Measurements from ENCODE around the gene GNG8.

The GNG8 gene

GRCh38 chr19:46616631-46617322, 19.2 kb downstream of the GNG8 start:
- peak; percentile 75 for DNase-seq

- DNase-seq: no peak
These were observed 20.0 kb downstream of the GNG8 start for GRCh38 chr19:46615966-46616365.

GRCh38 chr19:46614114-46614722, 21.8 kb downstream of the GNG8 start:
- DNase-seq: peak; percentile 93

- no peak for DNase-seq
These were observed 22.5 kb downstream of the GNG8 start for GRCh38 chr19:46613525-46613924.

GRCh38 chr19:46611776-46612175, 24.2 kb downstream of the GNG8 start:
- no peak for DNase-seq

- peak; percentile 65 for DNase-seq
These were observed 24.9 kb downstream of the GNG8 start for GRCh38 chr19:46610851-46611770.

- peak; percentile 41 for DNase-seq
These were observed 25.6 kb downstream of the GNG8 start for GRCh38 chr19:46610413-46610775.

- peak; percentile 60 for DNase-seq
These were observed 26.2 kb downstream of the GNG8 start for GRCh38 chr19:46609511-46610412.

GRCh38 chr19:46608581-46609345, 27.2 kb downstream of the GNG8 start:
- peak; percentile 55 for DNase-seq

- DNase-seq: peak; percentile 27
These were observed 27.8 kb downstream of the GNG8 start for GRCh38 chr19:46608178-46608577.

GRCh38 chr19:46607448-46607841, 28.6 kb downstream of the GNG8 start:
- DNase-seq: peak; percentile 47

GRCh38 chr19:46606681-46607447, 29.1 kb downstream of the GNG8 start:
- DNase-seq: peak; percentile 51

GRCh38 chr19:46606019-46606418, 30.0 kb downstream of the GNG8 start:
- peak; percentile 45 for DNase-seq

- DNase-seq: peak; percentile 48
These were observed 30.6 kb downstream of the GNG8 start for GRCh38 chr19:46605356-46605821.

- DNase-seq: peak; percentile 56
These were observed 31.1 kb downstream of the GNG8 start for GRCh38 chr19:46604781-46605355.

- DNase-seq: peak; percentile 61
These were observed 32.2 kb downstream of the GNG8 start for GRCh38 chr19:46603752-46604231.

- DNase-seq: no peak
These were observed 32.8 kb downstream of the GNG8 start for GRCh38 chr19:46603195-46603637.

- DNase-seq: peak; percentile 85
These were observed 33.4 kb downstream of the GNG8 start for GRCh38 chr19:46602392-46603194.
